RWPE1 (cell line): ENCODE results near the gene TNNI3K.

Source experiments
- CTCF ChIA-PET: fragments of 350-600 bp; sonication (Branson Sonifier 250); formaldehyde crosslinking; extraction: SDS; loops from one replicate; lab custom pipeline; 2021; lab: Yijun Ruan, JAX
- POLR2A ChIA-PET: fragments of 400-600 bp; formaldehyde crosslinking; extraction: SDS; loops from one replicate; lab custom pipeline; 2020; ENCODE audit warnings: antibody characterized with exemption; ENCODE audit not compliant: low non-redundant PET; lab: Yijun Ruan, JAX
- DNase-seq: peaks from one replicate; pipeline ENCODE4 v3.0.0; 2012; ENCODE audit warnings: low spot score
- H3K27ac ChIP-seq: fragments of 450-650 bp; 2 replicates; pipeline ENCODE4 v1.5.1; 2017
- CTCF ChIP-seq: fragments of 450-650 bp; conservative IDR thresholded peaks from 2 replicates; pipeline ENCODE4 v1.5.1; 2017; ENCODE audit warnings: low read depth, mild to moderate bottlenecking

Gene TNNI3K

GRCh38 chr1:74463333-74463988 is 228.3 kb downstream of the TNNI3K start:
- H3K27ac ChIP-seq: no peak overlapping the region
- peak; percentile 36 for DNase-seq
- CTCF ChIA-PET: no interaction called here
- POLR2A ChIA-PET: no interaction called here
- TF ChIP-seq CTCF: no peak

- no peak overlapping the region for H3K27ac ChIP-seq
- ChIA-PET POLR2A (no interaction called here), CTCF (no interaction called here)
- no peak for DNase-seq
- TF ChIP-seq CTCF: no peak
Observed at GRCh38 chr1:74464037-74464436, 228.8 kb downstream of the TNNI3K start.

- POLR2A ChIA-PET: no interaction called here
- H3K27ac ChIP-seq: no peak overlapping the region
- no peak for TF ChIP-seq CTCF
- DNase-seq: no peak
- CTCF ChIA-PET: no interaction called here
Observed at GRCh38 chr1:74465193-74465681, 230.1 kb downstream of the TNNI3K start.

GRCh38 chr1:74467786-74468377 is 232.7 kb downstream of the TNNI3K start:
- no peak for TF ChIP-seq CTCF
- CTCF ChIA-PET: interaction anchor here (1.4 kb wide), 1 partner anchor 222 kb away, joined by 3 read pairs; no protein-coding TSS in a partner anchor
- POLR2A ChIA-PET: no interaction called here
- no peak for DNase-seq
- no peak overlapping the region for H3K27ac ChIP-seq

GRCh38 chr1:74468982-74469603 is 233.9 kb downstream of the TNNI3K start:
- peak; percentile 64 for TF ChIP-seq CTCF
- CTCF ChIA-PET: interaction anchor here (0.7 to 1.4 kb wide), 2 partner anchors 221 to 438 kb away, joined by 3 read pairs; no protein-coding TSS in a partner anchor
- H3K27ac ChIP-seq: no peak overlapping the region
- POLR2A ChIA-PET: no interaction called here
- DNase-seq: peak; percentile 39

GRCh38 chr1:74470251-74470650 is 235.1 kb downstream of the TNNI3K start:
- ChIA-PET CTCF (interaction anchor here (0.6 kb wide), 1 partner anchor 1521 kb away, joined by 3 read pairs; no protein-coding TSS in a partner anchor), POLR2A (no interaction called here)
- no peak overlapping the region for H3K27ac ChIP-seq
- no peak for DNase-seq
- TF ChIP-seq CTCF: no peak
